Activated T-helper 1 cell treated with anti-CD3 and anti-CD28 coated beads, Interleukin-12 subunit alpha, Interleukin-12 subunit beta, Interleukin-2, Interleukin-4 antibody, amounts not matched to agents 30 ng/mL and 10 ng/mL and 1 ng/mL, durations not matched to agents 14 hours and 24 hours and 36 hours (primary cell): Measurements from ENCODE around the gene RAB23. TPM values are rescaled to one million over a fixed set of nuclear protein-coding genes. Genes with fewer than 3 reads are reported as not detected.

Source experiments
- DNase-seq: peaks from one replicate; pipeline ENCODE4 v3.0.0; 2021; ENCODE audit warnings: low spot score
- H3K27ac Mint-ChIP-seq: one replicate; pipeline ENCODE4 v1.8.0; 2021; ENCODE audit warnings: mild to moderate bottlenecking, mixed read lengths
- H3K27me3 Mint-ChIP-seq: one replicate; pipeline ENCODE4 v1.8.0; 2022; ENCODE audit warnings: mild to moderate bottlenecking, moderate library complexity, mixed read lengths; ENCODE audit not compliant: insufficient read depth
- H3K36me3 Mint-ChIP-seq: one replicate; pipeline ENCODE4 v1.8.0; 2021; ENCODE audit warnings: low read depth, mixed read lengths
- H3K4me1 Mint-ChIP-seq: one replicate; pipeline ENCODE4 v1.8.0; 2021; ENCODE audit warnings: low read depth, mixed read lengths
- H3K4me3 Mint-ChIP-seq: one replicate; pipeline ENCODE4 v1.8.0; 2021; ENCODE audit warnings: mild to moderate bottlenecking, moderate library complexity, mixed read lengths
- H3K9me3 Mint-ChIP-seq: one replicate; pipeline ENCODE4 v1.8.0; 2021; ENCODE audit warnings: mixed read lengths
- intact Hi-C: fragments of 100-400 bp; cut with micrococcal nuclease; formaldehyde crosslinking; loops from one replicate; pipeline ENCODE4 v1.15.1; 2024
- total RNA-seq: library from RNA; stranded (reverse); gene quantifications from 2 replicates; pipeline ENCODE4 v1.2.3, GENCODE V29; 2022

Gene RAB23
- total RNA-seq, 1 donor from 2014 or later, result 3.0 TPM

- intact Hi-C loops, result no loop called here
- Mint-ChIP-seq H3K4me1 (no peaks in the 10 kb centered on the region), H3K27ac (no peak overlapping the region), H3K27me3 (no peaks in the 10 kb centered on the region), H3K36me3 (peaks cover 35% of the 10 kb centered on the region), H3K4me3 (no peak overlapping the region), H3K9me3 (peaks cover 7% of the 10 kb centered on the region)
- DNase-seq, result no peak
These were observed 58.2 kb downstream of the RAB23 start for GRCh38 chr6:57163956-57164355.

GRCh38 chr6:57162516-57162915, 59.6 kb downstream of the RAB23 start:
- H3K36me3 Mint-ChIP-seq, result peaks cover 42% of the 10 kb centered on the region
- no peak overlapping the region for H3K27ac Mint-ChIP-seq
- intact Hi-C loops, result no loop called here
- H3K9me3 Mint-ChIP-seq, result peaks cover 7% of the 10 kb centered on the region
- no peak overlapping the region for H3K4me3 Mint-ChIP-seq
- peaks cover 6% of the 10 kb centered on the region for H3K4me1 Mint-ChIP-seq
- no peaks in the 10 kb centered on the region for H3K27me3 Mint-ChIP-seq
- DNase-seq, result no peak

- Mint-ChIP-seq H3K27me3 (no peaks in the 10 kb centered on the region), H3K9me3 (peaks cover 7% of the 10 kb centered on the region), H3K36me3 (peaks cover 40% of the 10 kb centered on the region), H3K4me3 (no peak overlapping the region), H3K4me1 (peaks cover 6% of the 10 kb centered on the region), H3K27ac (no peak overlapping the region)
- intact Hi-C loops, result no loop called here
- DNase-seq, result no peak
These were observed 60.1 kb downstream of the RAB23 start for GRCh38 chr6:57162028-57162427.

- H3K9me3 Mint-ChIP-seq, result no peaks in the 10 kb centered on the region
- H3K27ac Mint-ChIP-seq, result no peak overlapping the region
- H3K36me3 Mint-ChIP-seq, result peaks cover 36% of the 10 kb centered on the region
- H3K27me3 Mint-ChIP-seq, result no peaks in the 10 kb centered on the region
- no peak overlapping the region for H3K4me3 Mint-ChIP-seq
- peaks cover 6% of the 10 kb centered on the region for H3K4me1 Mint-ChIP-seq
- intact Hi-C loops, result no loop called here
- DNase-seq, result no peak
These were observed 63.0 kb downstream of the RAB23 start for GRCh38 chr6:57159127-57159526.

GRCh38 chr6:57158658-57159057, 63.4 kb downstream of the RAB23 start:
- DNase-seq, result no peak
- Mint-ChIP-seq H3K4me1 (peaks cover 6% of the 10 kb centered on the region), H3K9me3 (no peaks in the 10 kb centered on the region), H3K27me3 (no peaks in the 10 kb centered on the region), H3K4me3 (no peak overlapping the region), H3K27ac (no peak overlapping the region), H3K36me3 (peaks cover 34% of the 10 kb centered on the region)
- intact Hi-C loops, result loop anchor here (1.0 kb wide), 1 partner anchor 14 kb away; the partner anchor contains the start of gene BAG2

GRCh38 chr6:57147955-57148858, 73.9 kb downstream of the RAB23 start:
- Mint-ChIP-seq H3K36me3 (peaks cover 55% of the 10 kb centered on the region), H3K27me3 (no peaks in the 10 kb centered on the region), H3K9me3 (peaks cover 5% of the 10 kb centered on the region), H3K27ac (peak overlapping the region; percentile 89), H3K4me3 (peak overlapping the region; percentile 53), H3K4me1 (peaks cover 25% of the 10 kb centered on the region)
- intact Hi-C loops, result loop anchor here (1.0 to 2.0 kb wide), 2 partner anchors 24 to 257 kb away; partner anchors contain the start of gene BAG2
- no peak for DNase-seq

GRCh38 chr6:57147401-57147800, 74.7 kb downstream of the RAB23 start:
- no peak for DNase-seq
- intact Hi-C loops, result no loop called here
- H3K27me3 Mint-ChIP-seq, result no peaks in the 10 kb centered on the region
- H3K27ac Mint-ChIP-seq, result no peak overlapping the region
- H3K36me3 Mint-ChIP-seq, result peaks cover 56% of the 10 kb centered on the region
- H3K4me3 Mint-ChIP-seq, result no peak overlapping the region
- H3K4me1 Mint-ChIP-seq, result peaks cover 25% of the 10 kb centered on the region
- peaks cover 5% of the 10 kb centered on the region for H3K9me3 Mint-ChIP-seq

- H3K9me3 Mint-ChIP-seq, result peaks cover 5% of the 10 kb centered on the region
- intact Hi-C loops, result no loop called here
These were observed 78.4 kb downstream of the RAB23 start for GRCh38 chr6:57143690-57144089.

GRCh38 chr6:57142178-57142525, 80.0 kb downstream of the RAB23 start:
- DNase-seq, result no peak
- no peak overlapping the region for H3K4me3 Mint-ChIP-seq
- intact Hi-C loops, result no loop called here
- H3K4me1 Mint-ChIP-seq, result peaks cover 14% of the 10 kb centered on the region
- H3K36me3 Mint-ChIP-seq, result peaks cover 43% of the 10 kb centered on the region
- no peak overlapping the region for H3K27ac Mint-ChIP-seq
- no peaks in the 10 kb centered on the region for H3K27me3 Mint-ChIP-seq
- peaks cover 5% of the 10 kb centered on the region for H3K9me3 Mint-ChIP-seq

More at GRCh38 chr6:57143690-57144089, 78.4 kb downstream of the RAB23 start:
- H3K4me3 Mint-ChIP-seq, result no peak overlapping the region
- H3K27me3 Mint-ChIP-seq, result no peaks in the 10 kb centered on the region
- DNase-seq, result no peak
- peaks cover 23% of the 10 kb centered on the region for H3K4me1 Mint-ChIP-seq
- H3K36me3 Mint-ChIP-seq, result peaks cover 53% of the 10 kb centered on the region
- no peak overlapping the region for H3K27ac Mint-ChIP-seq

GRCh38 chr6:57141451-57142177, 80.5 kb downstream of the RAB23 start:
- intact Hi-C loops, result no loop called here
- H3K4me3 Mint-ChIP-seq, result no peak overlapping the region
- H3K9me3 Mint-ChIP-seq, result peaks cover 5% of the 10 kb centered on the region
- H3K36me3 Mint-ChIP-seq, result peaks cover 44% of the 10 kb centered on the region
- H3K27me3 Mint-ChIP-seq, result no peaks in the 10 kb centered on the region
- no peak overlapping the region for H3K27ac Mint-ChIP-seq
- H3K4me1 Mint-ChIP-seq, result peaks cover 18% of the 10 kb centered on the region
- DNase-seq, result no peak

- intact Hi-C loops, result loop anchor here (5.0 kb wide), 1 partner anchor 34 kb away; the partner anchor contains the start of gene BAG2
- H3K4me3 Mint-ChIP-seq, result no peak overlapping the region
- DNase-seq, result no peak
- H3K9me3 Mint-ChIP-seq, result no peaks in the 10 kb centered on the region
- H3K36me3 Mint-ChIP-seq, result peaks cover 39% of the 10 kb centered on the region
- no peaks in the 10 kb centered on the region for H3K27me3 Mint-ChIP-seq
- peaks cover 19% of the 10 kb centered on the region for H3K4me1 Mint-ChIP-seq
- no peak overlapping the region for H3K27ac Mint-ChIP-seq
These were observed 84.1 kb downstream of the RAB23 start for GRCh38 chr6:57138026-57138425.

GRCh38 chr6:57137350-57137749, 84.8 kb downstream of the RAB23 start:
- H3K4me1 Mint-ChIP-seq, result peaks cover 19% of the 10 kb centered on the region
- H3K9me3 Mint-ChIP-seq, result no peaks in the 10 kb centered on the region
- H3K27ac Mint-ChIP-seq, result no peak overlapping the region
- H3K4me3 Mint-ChIP-seq, result no peak overlapping the region
- no peaks in the 10 kb centered on the region for H3K27me3 Mint-ChIP-seq
- H3K36me3 Mint-ChIP-seq, result peaks cover 39% of the 10 kb centered on the region
- intact Hi-C loops, result loop anchor here (5.0 kb wide), 1 partner anchor 35 kb away; the partner anchor contains the start of gene BAG2
- DNase-seq, result no peak
